GM19238 (cell line): ENCODE measurements around the gene FNBP1L.
"Not testable (repeated sequence)": the region's sequence is repeated elsewhere in the genome, so short reads cannot be mapped to it uniquely, and the experiment has no call there.

ENCODE experiments used
- DNase-seq: peaks from one replicate; pipeline ENCODE4 v3.0.0; 2011; ENCODE audit warnings: low spot score; ENCODE audit not compliant: insufficient read length

Gene FNBP1L

DNA sequence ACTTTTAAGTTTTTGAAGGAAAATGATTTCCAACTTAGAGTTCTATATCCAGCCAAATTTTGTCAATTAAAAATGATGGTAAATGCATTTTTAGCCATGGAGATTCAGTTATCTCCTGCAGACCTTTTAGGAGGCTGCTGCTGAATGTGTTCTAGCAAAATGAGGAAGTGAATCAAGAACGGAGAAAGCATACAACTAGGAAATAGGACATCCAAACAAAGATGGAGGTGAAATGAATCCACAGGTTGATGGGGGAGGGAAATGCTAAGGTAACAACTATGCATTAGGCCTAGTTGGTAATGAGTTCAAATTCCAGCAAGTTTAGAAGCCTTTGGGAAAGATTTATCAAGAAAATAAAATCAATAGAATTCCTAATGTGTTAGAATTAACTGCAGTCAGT is 80.5 kb downstream of the FNBP1L start:
- no peak for DNase-seq

- no peak for DNase-seq
Measured at GRCh38 chr1:93531193-93531592, 83.3 kb downstream of the FNBP1L start.

GRCh38 chr1:93532780-93533378 is 85.0 kb downstream of the FNBP1L start:
- no peak for DNase-seq

DNA sequence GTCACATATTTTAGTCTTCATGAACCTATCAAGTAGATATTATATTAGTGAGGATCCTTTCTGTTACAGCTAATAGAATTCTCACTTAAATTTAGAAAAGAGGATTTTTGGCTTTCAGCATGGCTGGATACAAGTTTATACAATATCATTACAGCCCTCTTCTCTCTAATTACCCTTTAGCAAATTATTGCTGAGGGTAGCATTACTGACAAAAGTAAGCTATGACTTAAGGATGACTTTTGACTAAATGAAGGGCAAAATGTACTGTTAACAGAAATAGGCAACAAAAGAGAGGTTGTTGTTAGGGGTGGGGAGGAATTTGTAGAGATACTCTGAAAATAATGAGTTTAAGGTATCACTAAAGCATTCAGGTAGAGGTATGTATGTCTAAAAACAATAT is 85.8 kb downstream of the FNBP1L start:
- no peak for DNase-seq

DNA sequence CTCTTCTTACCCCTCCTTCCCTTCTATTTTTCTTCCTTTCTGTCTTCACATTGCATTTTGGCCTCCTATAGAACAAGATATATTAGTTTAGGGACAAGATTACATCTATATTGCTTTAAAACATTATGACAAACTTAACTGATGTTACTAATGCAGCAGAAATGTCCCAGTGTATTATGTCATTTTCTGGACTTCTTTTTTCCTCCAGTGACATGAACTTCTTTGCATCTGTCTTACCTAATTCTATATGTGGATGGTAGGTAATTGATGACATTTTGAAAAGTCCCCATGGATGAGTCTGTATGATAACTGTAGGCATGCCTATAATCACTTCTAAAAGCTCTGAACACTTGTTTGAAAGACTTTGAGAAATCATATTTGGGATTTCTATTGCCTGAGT is 89.5 kb downstream of the FNBP1L start:
- DNase-seq = no peak

DNA sequence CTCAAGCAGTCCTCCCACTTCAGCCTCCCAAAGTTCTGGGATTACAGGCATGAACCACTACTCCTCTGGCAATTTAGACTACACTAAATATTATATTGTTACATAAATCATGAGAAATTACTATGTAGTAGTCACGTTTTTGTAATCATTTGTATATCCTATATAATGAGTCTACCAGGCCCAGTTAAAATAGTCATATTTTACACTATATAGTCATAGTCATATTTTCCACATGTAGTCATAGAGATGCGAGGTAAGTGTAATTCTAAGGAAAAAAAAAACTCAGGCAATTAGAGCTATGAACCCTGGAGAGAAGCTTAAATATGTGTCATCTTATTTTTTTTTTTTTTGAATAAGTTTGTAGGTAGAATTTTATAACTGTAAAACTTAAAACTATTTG is 90.0 kb downstream of the FNBP1L start:
- DNase-seq = no peak

DNA sequence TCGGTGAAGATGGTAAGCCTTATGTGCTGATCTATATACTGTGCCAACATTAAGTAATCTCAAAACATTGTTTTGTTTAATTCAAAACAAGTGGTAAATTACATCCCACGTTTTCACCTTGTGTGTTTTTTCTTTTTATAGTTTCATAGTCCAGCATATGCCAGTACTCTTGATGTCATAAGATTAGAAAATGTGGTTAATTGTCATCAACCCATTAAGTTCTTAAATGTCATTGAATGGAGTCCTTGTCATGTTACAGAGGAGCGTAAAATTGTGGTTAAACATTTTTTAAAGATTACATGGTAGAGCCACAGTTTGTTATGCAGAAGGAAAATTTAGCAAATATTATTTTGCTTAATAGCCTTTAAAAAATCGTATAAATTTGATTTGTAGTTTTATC is 93.1 kb downstream of the FNBP1L start:
- DNase-seq = no peak

DNA sequence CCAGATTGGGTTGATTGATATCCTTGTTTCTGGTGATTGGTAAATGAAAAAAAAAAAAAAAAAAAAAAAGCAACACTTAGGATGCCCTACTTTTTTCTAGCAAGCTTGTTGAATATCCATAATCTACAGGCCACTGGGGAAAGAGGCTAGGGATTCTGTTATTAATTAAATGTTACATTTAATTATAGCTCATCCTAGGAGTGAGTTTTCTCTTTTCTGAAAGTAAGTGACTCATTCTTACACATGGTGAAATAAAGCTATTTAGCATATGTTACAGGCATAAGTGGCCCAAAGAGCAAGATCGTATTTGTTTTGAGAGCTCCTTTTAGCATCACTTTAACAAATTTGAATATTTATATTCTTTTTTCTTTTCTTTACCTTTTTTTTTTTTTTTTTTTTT is 94.5 kb downstream of the FNBP1L start:
- DNase-seq = no peak

DNA sequence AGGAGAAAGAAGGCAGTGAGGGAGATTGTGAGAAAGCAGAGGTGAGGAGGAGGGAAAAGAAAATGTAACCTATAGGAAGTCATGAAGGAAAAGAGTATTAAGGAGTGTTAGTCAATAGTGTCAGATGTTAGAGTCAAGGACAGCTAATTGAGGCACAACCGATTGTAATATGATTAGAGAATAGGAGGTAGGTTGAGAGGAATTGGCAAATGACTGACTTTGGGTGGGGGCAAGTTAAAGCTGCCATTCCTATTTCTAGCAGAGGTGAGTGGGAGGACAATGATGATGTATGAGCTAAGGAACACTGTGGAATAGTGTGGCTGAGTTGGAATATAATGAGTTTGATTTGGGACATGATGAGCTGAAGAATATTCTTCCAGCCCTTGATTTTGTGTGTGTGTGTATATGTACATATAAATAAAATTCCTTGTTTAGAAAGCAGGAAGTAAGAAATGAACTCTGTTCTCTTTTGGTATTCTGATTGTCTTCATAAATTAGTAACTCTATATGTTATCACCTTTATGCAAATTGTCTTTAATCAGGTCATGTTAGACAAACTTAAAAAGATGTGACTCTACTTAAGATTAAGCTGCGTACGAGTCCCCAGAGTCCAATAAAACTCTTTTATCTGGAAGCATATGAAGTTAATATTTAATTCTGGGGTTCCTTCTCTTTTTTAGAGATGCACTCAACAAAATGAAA is 98.4 kb downstream of the FNBP1L start:
- DNase-seq = no peak

DNA sequence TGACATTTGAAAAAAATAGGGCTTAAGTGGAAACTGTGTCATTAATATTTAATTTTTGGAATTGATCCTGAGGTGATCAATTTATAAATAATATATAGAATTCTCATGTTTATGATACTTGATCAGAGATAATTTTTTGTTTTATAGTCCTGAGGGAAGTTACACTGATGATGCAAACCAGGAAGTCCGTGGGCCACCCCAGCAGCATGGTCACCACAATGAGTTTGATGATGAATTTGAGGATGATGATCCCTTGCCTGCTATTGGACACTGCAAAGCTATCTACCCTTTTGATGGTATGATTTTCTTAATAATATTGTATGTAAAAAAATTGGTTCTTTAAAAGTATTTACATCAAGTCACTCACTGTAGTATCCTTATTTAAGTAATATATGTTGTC is 101.2 kb downstream of the FNBP1L start:
- DNase-seq = no peak

DNA sequence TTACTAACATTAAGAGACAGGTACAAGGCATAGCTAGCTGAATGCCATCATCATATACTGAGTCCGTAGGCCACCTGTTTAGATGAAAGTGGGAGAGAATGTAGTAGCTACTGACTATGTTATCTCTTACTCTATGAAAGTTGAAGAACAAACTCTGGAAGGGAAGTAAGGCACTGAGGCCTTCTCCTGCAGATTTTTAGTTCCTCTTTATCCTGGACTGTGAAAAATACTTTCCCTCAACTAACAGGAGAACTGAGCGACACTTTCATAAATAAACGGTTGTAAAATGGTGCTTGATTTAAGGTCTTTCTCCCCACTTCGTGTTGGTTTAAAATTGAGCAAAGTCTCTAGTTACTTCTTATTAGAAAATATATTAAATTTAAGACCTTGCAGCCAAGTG is 101.9 kb downstream of the FNBP1L start:
- no peak for DNase-seq

- no peak for DNase-seq
Measured at GRCh38 chr1:93552741-93553455, 105.0 kb downstream of the FNBP1L start.

DNA sequence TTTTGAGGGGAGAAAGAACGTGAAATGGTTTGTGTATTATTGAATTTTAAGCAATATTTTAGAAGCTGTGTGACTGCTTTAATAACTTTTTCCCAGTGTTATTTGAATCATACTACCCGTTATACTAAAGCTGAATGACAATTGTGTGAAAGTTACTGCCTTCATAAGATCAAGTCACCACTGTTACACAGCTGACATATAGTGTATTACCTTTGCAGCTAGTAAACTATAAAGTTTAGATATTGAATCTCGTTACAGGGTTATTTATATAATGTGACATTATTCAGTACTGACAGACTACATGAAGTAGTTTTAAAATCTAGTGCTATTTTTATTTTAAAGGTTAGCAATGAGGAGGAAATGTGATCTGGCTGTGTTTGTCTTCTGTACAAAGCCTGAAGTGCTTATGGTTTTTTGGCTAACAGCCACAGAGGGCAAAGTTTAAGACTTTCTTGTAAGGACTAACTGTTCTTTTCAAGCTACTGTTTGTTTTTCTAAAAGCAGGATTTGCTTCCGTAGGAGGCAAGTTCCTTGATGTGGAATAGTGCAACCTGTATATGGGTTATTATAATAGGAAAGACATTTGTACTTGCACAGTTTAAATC is 106.1 kb downstream of the FNBP1L start:
- not testable (repeated sequence) for DNase-seq

DNA sequence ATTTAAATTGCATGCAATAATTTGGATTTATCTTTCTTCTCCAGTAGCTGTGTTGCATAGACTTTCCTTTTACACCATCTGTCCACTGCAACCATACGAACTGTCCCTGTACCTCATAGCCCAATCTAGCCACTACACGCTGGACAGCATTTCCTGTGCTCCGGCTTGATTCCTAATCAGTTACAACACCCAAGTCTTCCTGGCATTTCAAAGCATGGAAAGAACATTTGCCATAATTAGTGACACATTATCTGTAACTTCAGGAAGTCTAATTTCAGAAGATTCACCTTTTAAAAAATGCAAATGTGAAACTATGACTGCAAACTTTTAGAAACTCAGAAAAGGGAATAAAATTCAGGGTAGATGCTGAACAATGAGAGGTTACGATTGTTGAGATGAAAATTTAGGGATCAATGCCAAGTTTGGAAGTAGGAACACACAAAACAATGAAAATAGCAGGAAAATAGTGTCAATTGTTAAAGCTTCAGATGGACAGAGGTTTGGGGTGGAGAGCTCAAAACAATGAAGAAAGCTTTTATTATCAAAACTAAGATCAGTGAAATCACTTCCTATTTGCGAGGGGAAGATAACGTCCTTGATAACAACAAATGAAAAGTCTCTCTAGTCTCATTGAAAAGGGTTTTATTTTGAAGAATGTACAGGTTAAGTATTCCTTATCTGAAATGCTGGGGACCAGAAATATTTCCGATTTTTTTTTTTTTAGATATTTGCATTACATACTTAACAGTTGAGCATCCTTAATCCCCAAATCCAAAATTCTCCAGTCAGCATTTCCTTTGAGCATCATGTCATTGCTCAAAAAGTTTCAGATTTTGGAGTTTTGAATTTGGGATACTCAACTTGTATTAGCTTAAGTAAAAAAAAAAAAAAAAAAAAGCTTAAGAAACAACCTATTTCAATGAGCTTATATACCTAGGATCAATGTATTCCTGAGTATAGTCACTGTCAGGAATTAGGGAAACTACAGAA is 107.3 kb downstream of the FNBP1L start:
- no peak for DNase-seq

DNA sequence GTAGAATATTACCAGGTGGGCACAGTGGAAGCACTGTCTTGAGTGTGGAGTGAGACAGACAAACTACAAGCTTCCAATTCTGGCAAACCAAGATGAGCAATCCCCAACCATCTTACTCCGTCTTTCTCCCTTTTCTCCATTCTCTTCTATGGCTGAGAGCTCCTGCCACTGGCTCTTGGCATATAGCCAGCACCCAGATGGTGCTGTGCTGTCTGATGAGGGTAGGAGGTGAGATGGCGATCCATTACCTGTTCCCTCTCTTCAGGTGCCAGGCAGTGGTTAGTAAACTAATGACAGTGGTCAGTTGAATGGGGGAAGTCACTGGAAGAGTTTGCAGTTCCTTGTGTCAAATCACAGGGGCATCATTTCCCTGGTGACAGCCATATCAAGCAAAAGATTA is 108.4 kb downstream of the FNBP1L start:
- no peak for DNase-seq

GRCh38 chr1:93559045-93559444 is 111.1 kb downstream of the FNBP1L start:
- DNase-seq = no peak

DNA sequence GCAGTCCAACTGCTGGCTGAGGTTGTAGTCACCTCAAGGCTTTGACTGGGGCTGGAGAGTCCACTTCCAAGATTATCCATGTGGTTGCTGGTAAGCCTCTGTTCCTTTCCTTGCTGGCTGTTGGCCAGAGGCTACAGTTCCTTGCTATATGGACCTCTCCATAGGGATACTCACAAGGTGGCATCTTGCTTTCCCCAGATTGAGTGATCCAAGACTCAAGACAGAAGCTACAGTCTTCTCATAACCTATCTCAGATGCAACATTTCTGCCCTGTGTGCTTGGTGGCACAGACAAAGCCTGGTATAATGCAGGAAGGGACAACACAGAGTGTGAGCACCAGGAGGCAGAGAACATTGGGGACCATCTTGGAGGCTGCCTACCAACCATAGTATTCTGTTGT is 111.8 kb downstream of the FNBP1L start:
- no peak for DNase-seq

DNA sequence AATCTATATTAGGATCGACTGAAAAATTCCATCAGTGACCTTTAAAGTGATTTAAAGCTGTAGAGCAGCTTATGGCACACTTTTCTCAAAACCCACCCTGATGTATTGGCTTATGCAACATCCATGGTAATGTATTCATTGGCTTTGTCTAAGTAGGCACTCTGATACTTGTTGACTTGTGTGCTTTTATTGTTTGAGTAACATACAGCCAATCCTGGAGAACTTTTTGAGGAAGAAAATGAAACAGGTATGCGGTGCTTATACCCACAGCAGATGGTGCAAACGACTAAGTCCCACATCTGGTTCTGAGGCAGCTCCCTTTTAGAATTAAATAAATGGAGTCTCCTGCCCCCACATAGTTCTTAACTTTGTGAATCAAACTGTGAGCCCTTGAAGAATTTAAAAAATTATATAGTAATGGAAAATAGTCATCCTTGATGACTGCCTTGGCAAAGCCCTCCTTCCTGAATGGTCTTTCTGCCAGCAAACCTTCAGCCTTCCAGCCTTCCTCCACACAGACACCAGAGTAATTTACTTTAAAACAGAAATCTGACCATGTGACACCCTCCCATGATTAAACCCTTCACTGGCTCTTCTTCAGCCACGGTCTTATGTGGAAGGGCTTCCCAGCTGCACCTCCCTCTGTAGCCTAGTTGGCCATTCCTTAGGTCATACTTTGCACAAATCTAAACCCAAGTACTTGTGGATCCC is 117.7 kb downstream of the FNBP1L start:
- no peak for DNase-seq

DNA sequence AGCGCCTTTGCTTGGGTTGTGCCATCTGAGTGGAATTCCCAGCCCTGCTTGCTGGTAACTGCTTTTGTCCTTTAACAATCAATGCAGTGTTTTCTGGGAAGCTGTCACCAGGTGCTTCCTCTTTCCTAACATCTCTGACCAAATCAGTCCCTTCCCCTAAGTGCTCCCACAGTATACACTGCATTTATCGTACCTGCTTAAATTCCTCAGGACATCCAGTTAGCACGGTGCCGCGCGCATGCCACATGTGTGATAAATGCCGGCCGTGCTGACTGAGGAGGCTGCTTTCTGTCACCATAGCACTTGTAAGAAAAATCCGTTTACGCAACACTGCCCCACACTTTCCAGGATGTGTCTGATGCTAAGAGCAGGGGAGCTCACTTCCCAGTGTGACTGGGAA is 118.3 kb downstream of the FNBP1L start:
- no peak for DNase-seq

DNA sequence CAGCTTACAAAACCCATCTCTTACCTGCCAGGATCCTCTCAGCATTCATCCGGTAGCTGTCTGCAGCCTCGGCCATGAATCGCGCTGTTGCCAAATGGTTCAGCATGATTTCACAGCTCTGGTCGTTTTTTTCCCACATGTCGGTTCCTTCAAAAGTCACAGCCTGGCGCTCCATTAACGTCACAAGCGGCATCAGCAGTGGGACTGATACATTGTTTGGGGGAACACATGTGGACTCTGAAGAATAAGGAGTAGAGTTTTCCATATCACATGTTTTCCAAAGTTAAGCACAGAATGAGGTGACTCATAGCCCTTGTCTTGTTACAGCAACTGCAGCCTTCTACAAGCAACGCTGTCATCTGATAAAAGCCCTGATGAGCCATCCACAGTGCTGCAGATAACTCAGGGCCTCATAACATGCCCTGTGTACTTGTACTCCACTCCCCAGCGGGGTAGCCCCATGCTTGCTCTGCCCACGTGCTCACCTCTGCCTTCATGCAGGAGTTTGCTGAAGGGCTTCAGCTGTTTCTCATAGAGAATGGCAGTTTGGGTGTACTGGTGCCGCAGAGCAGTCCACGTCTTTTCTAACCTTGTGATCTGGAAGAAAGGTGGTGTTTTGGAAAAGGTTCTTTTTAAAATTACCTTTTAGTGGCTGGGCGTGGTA is 119.5 kb downstream of the FNBP1L start:
- DNase-seq = no peak
